ENCODE data around the gene PRDM10.

DNA sequence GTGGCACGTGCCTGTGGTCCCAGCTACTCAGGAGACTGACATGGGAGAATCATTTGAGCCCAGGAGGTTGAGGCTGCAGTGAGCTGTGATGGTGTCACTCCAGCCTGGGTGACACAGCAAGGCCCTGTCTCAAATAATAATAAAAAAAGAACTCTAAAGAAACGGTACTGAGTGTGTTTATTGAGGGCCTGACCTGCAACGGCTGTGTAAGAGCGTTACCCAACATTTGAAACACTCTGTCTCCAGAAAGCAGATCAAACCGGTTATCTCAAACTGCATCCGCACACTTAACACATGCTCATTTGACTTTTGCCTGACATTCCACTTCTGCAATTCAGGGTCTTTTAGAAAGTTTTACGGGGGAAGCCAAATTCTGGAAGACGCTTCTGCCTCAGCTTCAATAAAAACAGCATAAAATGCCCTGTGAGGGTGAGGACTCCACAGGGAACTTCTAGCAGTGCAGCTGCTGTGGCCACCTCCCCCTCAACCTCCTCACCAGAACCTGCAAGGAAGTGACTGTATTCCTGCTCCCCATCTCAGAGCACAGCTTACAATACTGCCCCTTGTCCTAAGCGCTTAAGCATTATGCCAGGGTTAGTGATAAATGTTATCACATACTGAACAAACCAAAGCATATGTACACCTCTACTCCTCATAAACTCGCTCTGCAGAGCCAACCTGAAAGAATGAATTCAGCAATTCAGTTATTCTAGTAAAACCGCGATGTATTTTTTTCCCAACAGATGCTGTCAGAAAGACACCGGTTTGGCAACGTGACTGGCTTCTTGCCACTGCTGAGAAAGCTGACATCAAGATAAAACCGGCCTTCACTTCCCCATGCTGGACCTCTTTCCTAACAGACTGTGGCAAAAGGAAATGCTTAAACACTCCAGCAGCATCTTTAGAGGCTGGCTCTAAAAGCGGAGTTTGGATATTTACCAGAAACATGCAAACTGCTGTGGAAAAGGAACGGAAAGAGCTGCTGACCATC lies 52.2 kb downstream of the PRDM10 start:
- TF ChIP-seq, protein P1, sequence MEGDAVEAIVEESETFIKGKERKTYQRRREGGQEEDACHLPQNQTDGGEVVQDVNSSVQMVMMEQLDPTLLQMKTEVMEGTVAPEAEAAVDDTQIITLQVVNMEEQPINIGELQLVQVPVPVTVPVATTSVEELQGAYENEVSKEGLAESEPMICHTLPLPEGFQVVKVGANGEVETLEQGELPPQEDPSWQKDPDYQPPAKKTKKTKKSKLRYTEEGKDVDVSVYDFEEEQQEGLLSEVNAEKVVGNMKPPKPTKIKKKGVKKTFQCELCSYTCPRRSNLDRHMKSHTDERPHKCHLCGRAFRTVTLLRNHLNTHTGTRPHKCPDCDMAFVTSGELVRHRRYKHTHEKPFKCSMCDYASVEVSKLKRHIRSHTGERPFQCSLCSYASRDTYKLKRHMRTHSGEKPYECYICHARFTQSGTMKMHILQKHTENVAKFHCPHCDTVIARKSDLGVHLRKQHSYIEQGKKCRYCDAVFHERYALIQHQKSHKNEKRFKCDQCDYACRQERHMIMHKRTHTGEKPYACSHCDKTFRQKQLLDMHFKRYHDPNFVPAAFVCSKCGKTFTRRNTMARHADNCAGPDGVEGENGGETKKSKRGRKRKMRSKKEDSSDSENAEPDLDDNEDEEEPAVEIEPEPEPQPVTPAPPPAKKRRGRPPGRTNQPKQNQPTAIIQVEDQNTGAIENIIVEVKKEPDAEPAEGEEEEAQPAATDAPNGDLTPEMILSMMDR (conservative IDR thresholded peaks at IDR 0.05), result no peak
- TF ChIP-seq ZFX (IDR thresholded peaks at IDR 0.05), result no peak
